NCI-H128 (cell line): ENCODE measurements around the gene PTPRN2.

Experiments used
- DNase-seq: peaks from one replicate; lab custom pipeline; 2025; ENCODE audit not compliant: unreplicated experiment; lab: John Stamatoyannopoulos, UW

PTPRN2 gene

DNA sequence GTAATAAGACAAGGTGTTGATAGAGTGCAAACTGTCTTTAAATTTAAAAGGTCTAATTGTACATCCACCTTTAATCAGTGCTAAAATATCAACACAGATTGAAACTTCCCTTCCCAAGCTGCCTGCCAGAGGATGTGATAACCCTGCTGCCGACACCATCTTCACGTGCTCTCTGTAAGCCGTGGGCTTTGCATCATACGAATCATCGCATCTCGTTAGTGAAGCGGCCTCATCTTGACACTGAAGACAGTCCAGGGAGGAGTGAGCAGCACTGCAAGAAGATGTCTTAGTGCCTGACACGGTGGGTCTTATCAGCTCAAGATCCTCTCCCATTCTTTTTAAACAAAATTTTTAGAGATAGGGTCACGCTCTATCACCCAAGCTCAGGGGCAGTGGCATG is 518.8 kb downstream of the PTPRN2 start:
- DNase-seq: no peak

GRCh38 chr7:158067931-158068482 is 519.6 kb downstream of the PTPRN2 start:
- no peak for DNase-seq

DNA sequence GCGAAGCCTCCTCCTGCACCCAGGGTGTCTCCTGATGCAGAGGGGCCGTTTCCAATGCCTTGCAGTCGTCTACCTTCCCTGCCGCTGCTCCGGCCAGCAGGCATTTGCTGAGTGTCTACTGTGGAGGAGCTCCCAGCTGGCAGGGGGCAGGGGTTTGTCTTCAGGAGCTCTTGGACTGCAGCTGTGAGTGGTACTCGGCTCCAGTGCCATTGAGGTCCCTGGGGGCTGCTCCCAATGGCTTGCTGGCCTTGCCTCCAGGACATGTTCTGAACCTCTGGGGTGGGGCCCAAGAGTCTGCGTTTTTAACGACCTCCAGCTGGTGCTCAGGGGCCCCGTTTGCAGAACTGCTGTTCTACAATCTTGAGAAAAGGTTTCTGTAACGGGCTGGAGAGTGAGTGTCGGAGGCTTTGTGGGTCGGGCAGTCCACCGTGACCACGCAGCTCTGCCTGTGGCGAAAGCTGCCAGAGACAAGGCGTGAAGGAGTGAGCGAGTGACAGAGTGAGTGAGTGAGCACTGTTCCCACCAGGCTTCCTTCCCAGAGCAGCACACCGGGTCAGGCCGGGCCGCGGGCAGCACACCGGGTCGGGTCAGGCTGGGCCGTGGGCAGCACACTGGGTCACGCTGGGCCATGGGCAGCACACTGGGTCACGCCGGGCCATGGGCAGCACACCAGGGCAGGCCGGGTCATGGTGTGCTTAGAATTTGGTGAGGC is 520.2 kb downstream of the PTPRN2 start:
- no peak for DNase-seq

- no peak for DNase-seq
Observed at GRCh38 chr7:158066085-158066484, 521.5 kb downstream of the PTPRN2 start.

DNA sequence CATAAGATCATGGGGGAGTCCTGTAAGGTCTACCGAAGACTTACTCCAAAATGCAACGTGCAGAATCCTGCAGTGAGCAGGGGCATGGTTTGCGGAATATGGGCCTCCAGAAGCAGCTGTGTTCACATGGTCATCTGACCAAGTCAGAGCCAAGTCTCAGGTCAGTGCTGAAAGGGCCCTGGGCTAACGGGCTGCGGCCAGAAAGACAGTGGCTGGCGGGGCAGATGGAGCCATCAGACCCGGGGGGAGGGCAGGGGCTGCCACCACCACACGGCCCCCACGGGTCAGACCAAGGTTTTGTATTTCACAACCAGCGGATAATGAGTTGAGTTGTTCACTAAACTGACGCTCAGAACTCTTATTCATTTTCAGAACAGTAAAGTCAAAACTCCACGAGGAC is 522.3 kb downstream of the PTPRN2 start:
- no peak for DNase-seq

DNA sequence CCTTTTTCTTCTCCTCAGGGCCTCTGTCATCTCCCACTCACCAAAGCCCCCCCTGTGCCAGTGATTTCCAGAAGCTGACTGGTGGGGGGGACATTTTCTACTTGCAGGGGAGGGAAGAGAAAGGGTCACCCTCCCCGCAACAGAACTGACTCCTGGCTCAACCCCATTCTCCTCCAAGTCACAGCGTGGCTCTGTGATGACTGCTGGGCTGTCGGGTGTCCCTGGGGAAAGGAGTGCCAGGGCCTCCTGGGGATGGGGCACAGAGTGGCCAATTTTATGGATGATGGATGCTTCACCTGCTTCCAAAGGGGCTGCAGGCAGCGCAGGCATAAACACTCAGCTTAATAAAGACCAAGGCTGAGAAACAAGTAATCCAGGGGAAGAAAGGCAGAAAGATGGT is 523.0 kb downstream of the PTPRN2 start:
- DNase-seq: no peak

GRCh38 chr7:158063850-158064610 is 523.6 kb downstream of the PTPRN2 start:
- DNase-seq: no peak

DNA sequence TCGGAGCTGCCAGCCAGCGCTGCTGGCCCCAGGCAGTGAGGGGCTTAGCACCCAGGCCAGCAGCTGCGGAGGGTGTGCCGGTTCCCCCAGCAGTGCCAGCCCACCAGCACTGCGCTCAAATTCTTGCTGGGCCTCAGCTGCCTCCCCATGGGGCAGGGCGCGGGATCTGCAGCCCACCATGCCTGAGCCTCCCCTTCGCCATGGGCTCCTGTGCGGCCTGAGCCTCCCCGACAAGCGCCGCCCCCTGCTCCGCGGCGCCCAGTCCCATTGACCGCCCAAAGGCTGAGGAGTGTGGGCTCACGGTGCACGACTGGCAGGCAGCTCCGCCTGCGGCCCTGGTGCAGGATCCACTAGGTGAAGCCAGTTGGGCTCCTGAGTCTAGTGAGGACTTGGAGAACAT is 525.0 kb downstream of the PTPRN2 start:
- no peak for DNase-seq

DNA sequence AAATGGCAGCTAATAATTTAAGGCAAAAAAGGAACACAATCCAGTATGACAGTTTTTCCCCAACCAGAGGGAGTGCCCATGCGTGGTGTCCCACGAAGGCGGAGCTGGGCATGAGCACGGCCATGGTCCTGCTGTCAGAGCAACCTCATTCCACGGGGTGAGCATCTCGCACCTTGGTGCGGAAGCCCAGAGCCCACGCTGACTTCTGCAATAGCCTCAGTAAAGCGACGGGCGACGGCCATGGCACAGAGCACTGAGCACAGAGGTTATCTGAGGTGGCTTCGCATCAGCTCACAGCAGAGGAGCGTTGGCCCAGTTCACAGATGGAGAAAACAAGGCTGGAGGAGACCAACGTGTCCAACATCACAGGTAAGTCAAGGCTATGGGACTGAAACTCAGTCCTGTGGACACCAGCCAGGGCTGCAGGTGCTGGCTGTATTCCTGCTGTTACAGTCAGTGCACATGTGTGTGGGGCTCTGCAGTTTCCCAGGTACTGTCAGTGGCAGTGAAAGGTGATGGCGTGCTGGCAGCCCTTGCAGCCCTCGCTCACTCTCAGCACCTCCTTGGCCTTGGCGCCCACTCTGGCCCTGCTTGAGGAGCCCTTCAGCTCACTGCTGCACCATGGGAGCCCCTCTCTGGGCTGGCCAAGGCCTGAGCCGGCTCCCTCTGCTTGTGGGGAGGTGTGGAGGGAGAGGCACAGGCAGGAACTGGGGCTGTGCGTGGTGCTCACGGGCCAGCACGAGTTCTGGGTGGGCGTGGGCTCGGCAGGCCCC is 525.6 kb downstream of the PTPRN2 start:
- DNase-seq: no peak

GRCh38 chr7:158061026-158061630 is 526.5 kb downstream of the PTPRN2 start:
- no peak for DNase-seq

GRCh38 chr7:158060216-158060615 is 527.4 kb downstream of the PTPRN2 start:
- DNase-seq: no peak

GRCh38 chr7:158057446-158057845 is 530.2 kb downstream of the PTPRN2 start:
- DNase-seq: no peak

- DNase-seq: no peak
Observed at GRCh38 chr7:158056761-158057160, 530.9 kb downstream of the PTPRN2 start.

DNA sequence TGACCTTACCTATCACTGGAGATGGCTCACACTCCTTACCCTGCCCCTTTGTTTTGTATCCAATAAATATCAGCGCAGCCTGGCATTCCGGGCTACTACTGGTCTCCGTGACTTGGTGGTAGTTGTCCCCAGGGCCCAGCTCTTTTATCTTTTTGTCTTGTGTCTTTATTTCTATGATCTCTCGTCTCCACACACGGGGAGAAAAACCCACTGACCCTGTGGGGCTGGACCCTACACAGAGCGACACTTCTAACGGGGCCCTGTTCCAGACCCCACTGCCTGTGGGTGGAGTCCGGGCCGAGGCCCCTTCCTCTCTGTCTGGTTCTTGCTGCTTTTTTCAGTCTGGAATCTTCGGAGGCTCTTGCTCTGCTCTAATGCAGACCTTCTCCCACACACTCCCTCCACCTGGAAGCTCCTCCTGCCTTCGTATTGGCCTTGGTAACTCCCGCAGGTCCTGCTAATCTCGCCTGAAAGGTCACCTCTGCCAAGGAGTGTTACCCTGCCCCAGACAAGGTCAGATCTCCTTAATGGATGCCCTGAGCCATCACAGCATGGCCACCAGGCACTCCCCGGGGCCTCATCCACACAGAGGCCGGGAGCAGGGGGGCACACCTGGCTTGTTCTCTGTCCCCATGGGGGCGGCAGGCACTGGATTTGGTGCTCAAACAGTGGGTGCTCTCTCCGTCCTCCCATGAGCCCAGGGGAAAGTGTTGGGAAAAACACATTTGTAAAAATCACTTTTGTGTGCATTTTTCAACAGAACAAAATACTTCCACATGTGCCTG is 531.7 kb downstream of the PTPRN2 start:
- DNase-seq: no peak

- no peak for DNase-seq
Observed at GRCh38 chr7:158054611-158055010, 533.0 kb downstream of the PTPRN2 start.

DNA sequence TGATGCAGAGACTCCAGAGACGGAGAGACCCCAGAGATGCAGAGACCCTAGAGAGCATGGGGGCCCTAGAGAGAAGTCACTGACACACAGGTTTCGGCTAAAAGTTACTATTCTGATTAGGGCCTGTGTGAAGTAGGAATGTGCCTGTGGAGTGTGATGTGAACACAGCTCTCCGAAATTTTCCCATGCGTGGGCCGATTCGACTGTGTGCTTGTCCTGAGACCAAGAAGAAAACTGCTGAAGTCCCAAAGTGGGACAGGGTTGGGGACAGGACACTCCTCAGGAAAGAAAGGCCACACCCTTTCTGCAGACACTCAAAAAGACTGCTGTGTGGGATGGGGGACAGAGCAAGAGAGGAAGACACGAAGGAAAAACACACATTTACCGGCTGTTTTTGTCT is 533.5 kb downstream of the PTPRN2 start:
- DNase-seq: no peak

DNA sequence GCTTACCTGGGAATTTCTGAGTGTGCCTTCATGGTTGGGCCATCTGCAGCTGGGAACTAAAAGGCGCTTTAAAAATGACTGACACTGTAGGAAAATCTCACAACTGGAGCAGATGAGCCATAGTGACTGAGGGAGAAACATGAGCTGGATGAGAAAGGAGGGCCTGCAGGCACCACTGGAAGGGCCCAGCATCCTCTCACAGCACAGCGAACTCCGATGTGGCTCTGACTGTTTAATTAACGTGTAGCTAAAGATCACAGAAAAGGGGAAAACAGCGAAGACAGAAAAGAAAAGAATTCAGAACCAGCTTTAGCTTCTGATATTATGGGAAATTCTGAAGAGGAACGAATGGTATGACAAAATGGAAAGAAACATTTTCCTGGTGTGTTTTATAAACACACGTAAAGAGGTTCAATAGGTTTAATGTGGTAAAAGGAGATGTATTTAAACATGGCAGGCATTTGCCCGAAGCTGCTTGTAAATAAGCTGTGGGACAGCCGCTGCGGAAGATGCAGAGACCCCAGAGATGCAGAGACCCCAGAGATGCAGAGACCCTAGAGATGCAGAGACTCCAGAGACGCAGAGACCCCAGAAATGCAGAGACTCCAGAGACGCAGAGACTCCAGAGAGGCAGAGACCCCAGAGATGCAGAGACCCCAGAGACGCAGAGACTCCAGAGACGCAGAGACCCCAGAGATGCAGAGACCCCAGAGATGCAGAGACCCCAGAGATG is 534.3 kb downstream of the PTPRN2 start:
- no peak for DNase-seq

- DNase-seq: no peak
Observed at GRCh38 chr7:158052381-158053060, 535.1 kb downstream of the PTPRN2 start.

DNA sequence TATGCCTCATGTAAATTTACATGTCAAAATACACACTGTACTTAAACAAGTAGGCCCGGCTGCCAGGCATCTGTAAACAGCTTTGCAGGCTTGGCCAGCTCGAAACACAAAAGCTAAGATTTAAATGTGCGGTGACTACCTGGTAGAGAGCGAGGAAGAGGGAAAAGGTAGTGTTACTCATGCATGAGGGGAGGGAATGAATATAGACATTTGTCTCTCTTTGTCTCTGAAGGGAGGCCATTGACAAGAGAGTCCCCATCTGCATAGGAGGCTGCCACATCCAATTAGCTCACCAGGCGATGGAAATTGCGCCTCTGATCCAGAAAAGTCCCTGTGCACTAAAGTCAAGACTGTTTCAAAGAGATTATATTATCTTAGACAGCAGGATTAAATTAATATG is 535.8 kb downstream of the PTPRN2 start:
- DNase-seq: no peak
